RWPE2 (cell line): ENCODE data around the gene MYO5A.
A peak's percentile ranks its signal among the peaks of the same experiment; 100 is the strongest.

Experiments used
- ATAC-seq: fragments of 200-7000 bp; cut with Tn5 transposase; 3 replicates; pipeline ENCODE4 v1.9.1; 2021; ENCODE audit warnings: low read depth
- DNase-seq: peaks from one replicate; pipeline ENCODE4 v3.0.0-alpha.2; 2020; ENCODE audit warnings: low spot score
- H3K27ac ChIP-seq: fragments of 450-650 bp; 2 replicates; pipeline ENCODE4 v1.5.1; 2017; ENCODE audit warnings: mild to moderate bottlenecking; ENCODE audit not compliant: poor library complexity, severe bottlenecking
- H3K27me3 ChIP-seq: fragments of 250-450 bp; sonication (Bioruptor Pico); 2 replicates; pipeline ENCODE4 v1.5.1; 2021; ENCODE audit warnings: mild to moderate bottlenecking, moderate library complexity; ENCODE audit not compliant: insufficient read depth, poor library complexity, severe bottlenecking
- H3K36me3 ChIP-seq: fragments of 250-450 bp; sonication (Bioruptor Pico); 2 replicates; pipeline ENCODE4 v1.5.1; 2020; ENCODE audit warnings: low read depth, mild to moderate bottlenecking, moderate library complexity
- H3K4me1 ChIP-seq: fragments of 250-450 bp; sonication (Bioruptor Pico); 2 replicates; pipeline ENCODE4 v1.5.1; 2021; ENCODE audit warnings: mild to moderate bottlenecking, moderate library complexity; ENCODE audit not compliant: insufficient read depth, poor library complexity, severe bottlenecking
- H3K4me3 ChIP-seq: fragments of 250-450 bp; sonication (Bioruptor Pico); 2 replicates; pipeline ENCODE4 v1.5.1; 2021; ENCODE audit warnings: mild to moderate bottlenecking, moderate library complexity; ENCODE audit not compliant: severe bottlenecking
- H3K9me3 ChIP-seq: fragments of 250-450 bp; sonication (Bioruptor Pico); 2 replicates; pipeline ENCODE4 v1.5.1; 2021; ENCODE audit warnings: mild to moderate bottlenecking, moderate library complexity; ENCODE audit not compliant: severe bottlenecking
- CTCF ChIP-seq: fragments of 450-650 bp; IDR thresholded peaks from one replicate; pipeline ENCODE4 v1.5.1; 2017; ENCODE audit warnings: mild to moderate bottlenecking, moderate library complexity; ENCODE audit not compliant: poor library complexity, severe bottlenecking

Gene MYO5A

GRCh38 chr15:52379395-52380106, 149.1 kb downstream of the MYO5A start:
- peaks cover 29% of the 10 kb centered on the region for H3K36me3 ChIP-seq
- ATAC-seq, result no peak

GRCh38 chr15:52378746-52379394, 149.8 kb downstream of the MYO5A start:
- no peaks in the 10 kb centered on the region for H3K4me1 ChIP-seq
- ATAC-seq (no peak), DNase-seq (no peak)
- no peak for TF ChIP-seq CTCF
- H3K9me3 ChIP-seq, result no peaks in the 10 kb centered on the region
- no peaks in the 10 kb centered on the region for H3K27me3 ChIP-seq
- no peak overlapping the region for H3K4me3 ChIP-seq
- H3K27ac ChIP-seq, result no peak overlapping the region
- H3K36me3 ChIP-seq, result peaks cover 36% of the 10 kb centered on the region

More at GRCh38 chr15:52379395-52380106, 149.1 kb downstream of the MYO5A start:
- no peak for DNase-seq
- Histone ChIP-seq H3K4me1 (no peaks in the 10 kb centered on the region), H3K9me3 (no peaks in the 10 kb centered on the region), H3K27me3 (no peaks in the 10 kb centered on the region), H3K4me3 (no peak overlapping the region), H3K27ac (no peak overlapping the region)
- no peak for TF ChIP-seq CTCF

- peak; percentile 90 for ATAC-seq
- Histone ChIP-seq H3K4me3 (no peak overlapping the region), H3K27me3 (no peaks in the 10 kb centered on the region), H3K36me3 (peaks cover 49% of the 10 kb centered on the region), H3K9me3 (no peaks in the 10 kb centered on the region), H3K4me1 (peaks cover 6% of the 10 kb centered on the region), H3K27ac (no peak overlapping the region)
- no peak for TF ChIP-seq CTCF
- no peak for DNase-seq
Measured at GRCh38 chr15:52370010-52370409, 158.7 kb downstream of the MYO5A start.

- Histone ChIP-seq H3K27me3 (no peaks in the 10 kb centered on the region), H3K9me3 (no peaks in the 10 kb centered on the region), H3K4me3 (no peak overlapping the region), H3K36me3 (peaks cover 46% of the 10 kb centered on the region), H3K27ac (no peak overlapping the region), H3K4me1 (peaks cover 6% of the 10 kb centered on the region)
- no peak for TF ChIP-seq CTCF
- no peak for DNase-seq
- no peak for ATAC-seq
Measured at GRCh38 chr15:52369455-52369854, 159.2 kb downstream of the MYO5A start.

DNA sequence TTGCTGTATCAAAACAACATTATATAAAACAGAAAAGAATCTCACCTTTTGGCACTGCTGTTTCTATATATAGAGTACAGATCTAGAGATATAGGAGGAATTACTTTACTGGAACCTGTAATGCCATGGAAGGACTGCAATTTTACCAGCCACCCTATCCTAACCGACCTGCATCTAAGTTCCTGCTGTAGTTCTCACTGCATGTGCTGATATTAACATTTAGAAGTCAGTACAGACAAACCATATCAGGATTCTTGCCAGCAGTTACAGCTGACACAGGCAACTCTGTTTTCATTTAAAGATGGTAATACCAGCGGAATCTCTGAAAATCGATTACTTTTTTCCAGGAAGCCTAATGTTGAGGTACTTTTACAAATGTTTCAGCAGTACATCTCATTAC, 159.7 kb downstream of the MYO5A start:
- H3K9me3 ChIP-seq, result no peaks in the 10 kb centered on the region
- no peak for TF ChIP-seq CTCF
- no peak overlapping the region for H3K4me3 ChIP-seq
- ATAC-seq (no peak), DNase-seq (no peak)
- H3K4me1 ChIP-seq, result peaks cover 6% of the 10 kb centered on the region
- H3K36me3 ChIP-seq, result peaks cover 42% of the 10 kb centered on the region
- no peak overlapping the region for H3K27ac ChIP-seq
- no peaks in the 10 kb centered on the region for H3K27me3 ChIP-seq
